Measurements from ENCODE around the gene ZNF343.
A peak's percentile ranks its signal among the peaks of the same experiment; 100 is the strongest.
"Not testable (repeated sequence)": the region's sequence is repeated elsewhere in the genome, so short reads cannot be mapped to it uniquely, and the experiment has no call there.

Gene ZNF343

GRCh38 chr20:2508631-2509467 lies at the start of gene ZNF343:
Gene ZNF343 (minus strand): TSS chr20:2508915. CDS start chr20:2493895, 15,020 bp downstream.
- FAIRE-seq, result peak; percentile 25

GRCh38 chr20:2557873-2558580 lies 49.3 kb upstream of the ZNF343 start:
- FAIRE-seq, result no peak

GRCh38 chr20:2545594-2545993 lies 36.9 kb upstream of the ZNF343 start:
- FAIRE-seq, result no peak

GRCh38 chr20:2544211-2544610 lies 35.5 kb upstream of the ZNF343 start:
- no peak for FAIRE-seq

GRCh38 chr20:2542361-2542760 lies 33.6 kb upstream of the ZNF343 start:
- FAIRE-seq, result no peak

GRCh38 chr20:2541940-2542339 lies 33.2 kb upstream of the ZNF343 start:
- no peak for FAIRE-seq

GRCh38 chr20:2538931-2539720 lies 30.4 kb upstream of the ZNF343 start:
- no peak for FAIRE-seq

- no peak for FAIRE-seq
Observed at GRCh38 chr20:2538356-2538755, 29.6 kb upstream of the ZNF343 start.

- no peak for FAIRE-seq
Observed at GRCh38 chr20:2537101-2537500, 28.4 kb upstream of the ZNF343 start.

GRCh38 chr20:2536560-2536986 lies 27.9 kb upstream of the ZNF343 start, which contains the start of gene TMC2:
Gene TMC2 (plus strand): TSS chr20:2536573. CDS start chr20:2536622, 49 bp downstream.
- FAIRE-seq, result no peak

GRCh38 chr20:2535711-2536559 lies 27.2 kb upstream of the ZNF343 start:
- FAIRE-seq, result no peak

- no peak for FAIRE-seq
Observed at GRCh38 chr20:2533118-2533517, 24.4 kb upstream of the ZNF343 start.

- no peak for FAIRE-seq
Observed at GRCh38 chr20:2528671-2529271, 20.1 kb upstream of the ZNF343 start.

- no peak for FAIRE-seq
Observed at GRCh38 chr20:2527762-2528161, 19.0 kb upstream of the ZNF343 start.

GRCh38 chr20:2526218-2526583 lies 17.5 kb upstream of the ZNF343 start:
- not testable (repeated sequence) for FAIRE-seq

GRCh38 chr20:2524709-2525506 lies 16.2 kb upstream of the ZNF343 start:
- FAIRE-seq, result no peak

GRCh38 chr20:2523919-2524708 lies 15.4 kb upstream of the ZNF343 start:
- no peak for FAIRE-seq

- FAIRE-seq, result not testable (repeated sequence)
Observed at GRCh38 chr20:2522826-2523429, 14.2 kb upstream of the ZNF343 start.
